NB4 (cell line): ENCODE data around the gene RPTOR.
"Not testable (repeated sequence)": the region's sequence is repeated elsewhere in the genome, so short reads cannot be mapped to it uniquely, and the experiment has no call there.

ENCODE experiments used
- DNase-seq: peaks from one replicate; pipeline ENCODE4 v3.0.0; 2010; ENCODE audit warnings: low read depth
- H3K4me3 ChIP-seq: one replicate; pipeline ENCODE4 v1.5.1; 2011; ENCODE audit warnings: mild to moderate bottlenecking, low read depth, low read length, moderate library complexity
- CTCF ChIP-seq: IDR thresholded peaks from one replicate; pipeline ENCODE4 v1.5.1; 2012; ENCODE audit warnings: low read depth, low read length
- MYC ChIP-seq: IDR thresholded peaks from 2 replicates; pipeline ENCODE4 v1.6.1; 2011; ENCODE audit warnings: low read depth, low read length
- POLR2A ChIP-seq: IDR thresholded peaks from 2 replicates; pipeline ENCODE4 v1.6.1; 2011; ENCODE audit warnings: mild to moderate bottlenecking; ENCODE audit not compliant: insufficient read length; ENCODE audit errors: extremely low read depth
- TF ChIP-seq, protein P1 (sequence below): IDR thresholded peaks from 2 replicates; pipeline ENCODE4 v1.6.1; 2011; ENCODE audit warnings: low read depth, low read length

The RPTOR gene

DNA sequence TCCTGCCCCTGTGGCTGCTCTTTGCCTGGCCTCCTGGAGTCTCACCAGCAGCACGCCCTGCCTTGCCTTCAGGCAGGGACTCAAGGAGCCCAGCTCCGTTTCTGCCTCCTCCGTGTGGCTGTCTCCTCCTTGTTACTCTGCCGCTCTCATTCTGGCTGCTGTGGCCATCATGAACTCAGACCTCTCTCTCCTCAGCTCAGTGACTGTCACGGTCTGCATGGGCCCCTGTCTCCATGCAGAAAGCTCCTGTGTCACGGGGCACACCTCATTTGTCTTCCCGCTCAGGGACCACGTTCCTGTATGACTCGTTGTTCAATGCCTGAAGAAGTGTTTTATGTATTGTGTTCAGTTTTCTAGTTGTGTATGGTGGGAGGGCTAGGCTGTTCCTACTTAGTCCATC is 25.3 kb downstream of the RPTOR start:
- no peak for DNase-seq
- no peak overlapping the region for H3K4me3 ChIP-seq
- TF ChIP-seq, protein P1, sequence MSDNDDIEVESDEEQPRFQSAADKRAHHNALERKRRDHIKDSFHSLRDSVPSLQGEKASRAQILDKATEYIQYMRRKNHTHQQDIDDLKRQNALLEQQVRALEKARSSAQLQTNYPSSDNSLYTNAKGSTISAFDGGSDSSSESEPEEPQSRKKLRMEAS = no peak
- TF ChIP-seq POLR2A (no peak), CTCF (no peak), MYC (no peak)

DNA sequence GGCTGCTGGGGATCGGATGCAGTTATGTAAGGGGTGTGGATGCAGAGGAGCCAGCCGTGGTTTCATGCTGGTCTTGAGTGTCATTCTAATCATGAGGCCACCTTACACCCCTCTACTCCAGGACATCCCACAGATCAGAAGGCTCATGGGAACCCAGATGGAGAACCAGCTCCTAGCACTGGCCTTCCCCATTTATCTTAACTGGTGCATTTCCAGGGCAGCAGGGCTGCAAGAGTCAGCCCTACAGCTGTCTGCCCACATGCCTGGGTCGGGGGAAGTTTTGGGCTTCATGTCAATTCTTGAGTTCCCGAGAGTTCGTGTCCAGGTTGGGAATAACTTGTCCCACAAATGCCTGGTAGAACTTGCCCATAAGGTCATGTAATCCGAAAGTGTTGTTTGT is 29.1 kb downstream of the RPTOR start:
- no peak for TF ChIP-seq CTCF

DNA sequence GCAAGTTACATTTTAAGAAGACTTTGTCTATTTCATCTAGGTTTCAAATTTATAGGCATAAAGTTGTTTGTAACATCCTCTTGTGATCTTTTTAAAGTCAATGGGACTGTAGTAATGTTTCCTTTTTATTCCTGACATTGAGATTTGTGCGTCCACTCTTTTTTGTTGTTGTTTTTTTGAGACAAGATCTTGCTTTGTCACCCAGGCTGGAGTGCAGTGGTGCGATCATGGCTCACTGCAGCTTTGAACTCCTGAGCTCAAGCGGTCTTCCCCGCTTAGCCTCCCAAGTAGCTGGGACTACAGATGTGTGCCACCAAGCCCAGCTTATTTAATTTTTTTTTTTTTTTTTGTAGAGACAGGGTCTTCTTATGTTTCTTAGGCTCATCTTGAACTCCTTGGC is 29.9 kb downstream of the RPTOR start:
- DNase-seq = no peak
- TF ChIP-seq, protein P1 = no peak
- TF ChIP-seq CTCF (no peak), POLR2A (no peak), MYC (no peak)
- no peak overlapping the region for H3K4me3 ChIP-seq

More for the DNA sequence above, 29.1 kb downstream of the RPTOR start:
- H3K4me3 ChIP-seq = no peak overlapping the region
- DNase-seq = peak; percentile 21

GRCh38 chr17:80575057-80575875 is 30.6 kb downstream of the RPTOR start:
- DNase-seq = peak; percentile 89
- no peak overlapping the region for H3K4me3 ChIP-seq
- TF ChIP-seq CTCF = peak; percentile 100
- TF ChIP-seq POLR2A = no peak
- peak; percentile 98 for TF ChIP-seq MYC
- TF ChIP-seq, protein P1 = peak; percentile 99

DNA sequence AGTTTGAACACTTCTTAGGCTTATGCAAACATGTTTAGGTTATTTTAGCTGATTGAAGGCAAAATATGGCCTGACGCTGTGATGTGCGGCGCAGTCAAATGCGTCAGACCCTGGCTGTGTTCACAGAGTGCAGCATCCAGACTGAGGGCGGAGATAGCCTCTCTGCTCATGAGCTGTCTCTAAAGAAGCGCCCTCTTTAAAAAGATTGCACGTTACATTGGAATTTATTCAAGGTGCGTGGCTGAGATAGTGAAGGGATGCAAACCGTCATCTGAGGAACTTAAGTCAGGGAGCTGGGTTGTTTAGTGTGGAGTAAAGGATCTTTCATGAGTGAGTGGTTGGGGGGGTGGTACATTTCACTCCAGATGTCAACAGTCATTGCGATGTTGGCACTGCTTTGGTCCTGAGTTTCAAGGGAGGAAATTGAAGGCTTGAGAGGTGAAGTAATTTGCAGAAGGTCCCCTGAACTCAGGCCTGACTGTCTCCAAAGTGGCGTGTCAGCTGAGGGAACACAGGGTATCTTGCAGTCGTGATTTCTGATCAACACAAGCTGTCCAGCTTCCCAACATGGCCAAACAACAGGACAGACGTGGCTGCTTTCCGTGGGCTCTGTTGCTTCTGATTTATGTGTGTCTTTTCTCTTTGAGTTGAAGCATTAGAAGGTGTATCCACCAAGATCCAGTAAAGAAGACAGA is 33.4 kb downstream of the RPTOR start:
- TF ChIP-seq POLR2A (no peak), MYC (no peak), CTCF (no peak)
- TF ChIP-seq, protein P1 = no peak
- H3K4me3 ChIP-seq = no peak overlapping the region
- DNase-seq = no peak

DNA sequence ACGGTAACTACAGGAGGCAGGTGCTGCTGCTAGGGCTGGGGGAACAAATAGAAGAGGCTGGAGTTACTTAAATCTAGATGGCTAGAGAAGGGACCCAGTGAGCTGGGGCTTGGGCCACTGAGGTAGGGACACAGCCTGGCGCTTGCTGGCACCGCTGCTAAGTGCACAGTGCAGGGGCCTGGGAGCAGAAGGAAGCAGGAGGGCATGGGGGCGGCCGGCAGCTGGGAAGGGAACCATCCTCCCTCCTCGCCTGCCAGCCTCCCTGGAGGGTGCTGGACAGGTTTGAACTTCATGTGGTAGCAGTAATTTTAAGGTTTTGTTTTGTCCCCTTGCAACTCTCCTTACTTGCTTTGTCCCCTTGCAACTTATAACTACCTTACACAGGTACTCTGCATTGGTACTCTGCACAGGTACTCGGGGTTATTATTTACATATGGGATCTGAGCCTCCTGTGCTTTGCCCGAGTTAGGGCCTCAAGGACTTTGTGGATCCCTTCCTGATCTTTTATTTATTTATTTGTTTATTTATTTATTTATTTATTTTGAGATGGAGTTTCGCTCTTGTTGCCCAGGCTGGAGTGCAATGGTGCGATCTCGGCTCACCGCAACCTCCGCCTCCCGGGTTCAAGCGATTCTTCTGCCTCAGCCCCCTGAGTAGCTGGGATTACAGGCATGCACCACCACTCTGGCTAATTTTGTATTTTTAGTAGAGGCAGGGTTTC is 34.2 kb downstream of the RPTOR start:
- DNase-seq, H3K4me3 ChIP-seq: not testable (repeated sequence)
